Choroid plexus epithelial cell (primary cell): Measurements from ENCODE around the gene OR1D2.
A peak's percentile ranks its signal among the peaks of the same experiment; 100 is the strongest.
"Not testable (repeated sequence)": the region's sequence is repeated elsewhere in the genome, so short reads cannot be mapped to it uniquely, and the experiment has no call there.

Experiments
- DNase-seq: peaks from one replicate; pipeline ENCODE4 v3.0.0-alpha.2; 2010; ENCODE audit warnings: low read depth
- H3K4me3 ChIP-seq: 2 replicates; pipeline ENCODE4 v1.5.1; 2011; ENCODE audit warnings: low read depth, mild to moderate bottlenecking, control low read depth, low read length, moderate library complexity
- CTCF ChIP-seq: conservative IDR thresholded peaks from 2 replicates; pipeline ENCODE4 v1.5.1; 2011; ENCODE audit warnings: low read depth, mild to moderate bottlenecking, control low read depth, inconsistent platforms, low read length, moderate library complexity

The OR1D2 gene, protein sequence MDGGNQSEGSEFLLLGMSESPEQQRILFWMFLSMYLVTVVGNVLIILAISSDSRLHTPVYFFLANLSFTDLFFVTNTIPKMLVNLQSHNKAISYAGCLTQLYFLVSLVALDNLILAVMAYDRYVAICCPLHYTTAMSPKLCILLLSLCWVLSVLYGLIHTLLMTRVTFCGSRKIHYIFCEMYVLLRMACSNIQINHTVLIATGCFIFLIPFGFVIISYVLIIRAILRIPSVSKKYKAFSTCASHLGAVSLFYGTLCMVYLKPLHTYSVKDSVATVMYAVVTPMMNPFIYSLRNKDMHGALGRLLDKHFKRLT

DNA sequence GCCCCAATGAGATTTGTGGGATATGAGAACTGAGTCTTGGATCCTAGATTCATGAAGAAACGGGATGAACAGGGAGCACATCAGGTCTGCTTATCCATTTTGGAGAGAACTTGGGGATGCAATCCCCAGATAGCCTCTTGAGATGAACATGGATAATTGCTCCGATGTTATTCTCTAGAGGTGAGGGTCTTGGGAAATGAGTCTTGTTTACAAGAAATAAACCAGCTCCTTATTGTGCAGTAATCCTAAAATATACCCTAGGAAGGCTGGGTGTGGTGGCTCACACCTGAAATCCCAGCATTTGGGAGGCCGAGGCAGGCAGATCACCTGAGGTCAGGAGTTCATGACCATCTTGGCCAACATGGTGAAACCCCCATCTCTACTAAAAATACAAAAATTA, at the start of gene OR1D2:
OR1D2 (minus strand) TSS at position 101 of the 400 bp plus-strand sequence. CDS start 11,426 bp downstream, outside the sequence.
- TF ChIP-seq CTCF = no peak
- DNase-seq = no peak
- no peak within 1 kb of the TSS for H3K4me3 ChIP-seq

GRCh38 chr17:3137494-3137893, 33.3 kb upstream of the OR1D2 start:
- H3K4me3 ChIP-seq = not testable (repeated sequence)

DNA sequence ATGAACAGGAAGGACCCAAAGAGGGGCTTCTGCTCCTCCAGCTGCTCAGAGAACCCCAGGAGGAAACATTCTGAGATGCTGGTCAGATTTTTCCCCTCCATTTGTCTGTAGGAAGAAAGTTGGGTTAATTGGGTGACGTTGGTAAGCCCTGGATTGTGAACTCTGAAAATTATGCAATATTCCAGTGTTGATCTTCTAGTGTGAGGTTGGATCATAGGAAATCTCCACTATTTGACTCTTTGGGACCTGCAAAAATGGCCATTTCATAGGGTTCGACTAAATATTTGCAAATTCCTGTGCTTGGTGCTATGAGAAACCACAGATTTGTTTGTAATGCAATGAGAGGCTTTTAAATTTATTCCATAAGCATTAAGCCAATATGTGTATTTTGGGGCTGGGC, 23.2 kb upstream of the OR1D2 start, which contains the start of gene OR1G1:
OR1G1 (minus strand) TSS at position 101 of the 400 bp plus-strand sequence; CDS start at position 101, 0 bp downstream.
- H3K4me3 ChIP-seq = no peak within 1 kb of the TSS
- TF ChIP-seq CTCF = no peak
- no peak for DNase-seq

More at GRCh38 chr17:3137494-3137893, 33.3 kb upstream of the OR1D2 start:
- not testable (repeated sequence) for DNase-seq

GRCh38 chr17:3073850-3074249, 30.4 kb downstream of the OR1D2 start:
- DNase-seq, H3K4me3 ChIP-seq: not testable (repeated sequence)

DNA sequence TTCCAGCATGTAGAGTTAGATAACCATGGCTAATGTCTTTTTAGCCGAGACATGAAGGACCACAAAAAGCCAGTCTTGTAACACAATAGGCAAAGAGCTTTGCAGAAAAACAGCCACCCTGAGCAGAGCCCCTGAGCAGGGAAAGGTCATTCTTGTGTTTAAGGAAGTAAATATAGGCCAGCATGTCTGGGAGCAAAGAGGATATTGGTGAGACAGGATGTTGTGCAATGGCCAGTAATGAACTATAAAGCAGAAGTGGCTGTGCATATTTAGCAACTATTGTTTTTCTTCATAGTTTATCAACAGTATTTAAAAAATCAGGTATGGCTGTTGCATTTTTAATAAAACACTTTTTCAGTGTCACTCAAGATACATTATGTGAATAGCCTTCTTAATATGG, 39.0 kb downstream of the OR1D2 start:
- DNase-seq = peak; percentile 45
- not testable (repeated sequence) for H3K4me3 ChIP-seq

DNA sequence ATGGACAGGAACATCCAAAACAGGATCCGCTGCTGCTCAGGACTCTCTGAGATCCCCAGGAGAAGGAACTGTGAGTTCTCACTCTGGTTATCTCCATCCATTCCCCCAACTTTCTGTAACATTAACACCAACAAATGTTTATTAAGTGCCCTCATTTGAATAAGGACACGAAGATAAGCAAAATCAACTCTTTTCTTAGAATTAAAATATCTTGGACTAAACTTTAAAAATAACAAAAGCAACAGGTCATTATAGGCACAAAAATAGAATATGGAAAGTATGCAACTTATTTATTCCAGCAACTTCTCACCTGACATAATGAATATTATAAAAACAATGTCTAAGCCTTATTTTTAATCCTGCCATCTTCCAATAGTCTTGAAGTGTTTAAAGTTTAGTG, 40.7 kb downstream of the OR1D2 start, which contains the start of gene OR1D5:
OR1D5 (minus strand) TSS at position 101 of the 400 bp plus-strand sequence; CDS start at position 101, 0 bp downstream.
- not testable (repeated sequence) for H3K4me3 ChIP-seq, DNase-seq

GRCh38 chr17:3062824-3063377, 41.3 kb downstream of the OR1D2 start:
- not testable (repeated sequence) for DNase-seq, H3K4me3 ChIP-seq

GRCh38 chr17:3054868-3055267, 49.4 kb downstream of the OR1D2 start:
- DNase-seq = not testable (repeated sequence)

DNA sequence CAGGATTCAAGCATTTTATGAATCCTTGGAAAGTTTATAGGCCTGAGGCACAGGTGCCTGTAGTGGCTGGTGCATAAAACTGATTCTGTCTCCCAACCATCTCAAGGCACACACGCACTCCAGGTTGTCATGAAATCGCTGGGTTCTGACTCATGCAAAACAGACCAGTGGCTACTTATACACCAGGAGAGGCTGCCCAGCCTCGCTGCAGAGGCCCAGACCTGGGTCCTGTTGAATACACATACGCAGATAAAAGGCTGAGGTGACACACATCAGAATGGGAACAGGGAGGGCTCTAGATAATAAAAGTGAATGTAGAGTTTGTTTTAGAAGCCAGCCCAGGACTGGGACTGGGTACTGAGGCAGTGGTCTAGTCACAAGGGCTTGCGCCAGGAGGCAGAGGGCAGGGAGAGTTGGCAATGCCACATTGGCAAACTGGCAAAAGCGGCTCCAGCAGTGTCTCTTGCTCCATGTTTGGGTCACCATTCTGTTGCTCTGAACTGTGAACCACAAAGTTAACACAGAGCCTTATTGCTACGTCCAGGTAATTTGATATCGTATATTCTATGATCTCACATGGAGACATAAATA, 54.4 kb downstream of the OR1D2 start:
- DNase-seq = peak; percentile 9
- no peak overlapping the region for H3K4me3 ChIP-seq
- no peak for TF ChIP-seq CTCF

More at GRCh38 chr17:3054868-3055267, 49.4 kb downstream of the OR1D2 start:
- not testable (repeated sequence) for H3K4me3 ChIP-seq

DNA sequence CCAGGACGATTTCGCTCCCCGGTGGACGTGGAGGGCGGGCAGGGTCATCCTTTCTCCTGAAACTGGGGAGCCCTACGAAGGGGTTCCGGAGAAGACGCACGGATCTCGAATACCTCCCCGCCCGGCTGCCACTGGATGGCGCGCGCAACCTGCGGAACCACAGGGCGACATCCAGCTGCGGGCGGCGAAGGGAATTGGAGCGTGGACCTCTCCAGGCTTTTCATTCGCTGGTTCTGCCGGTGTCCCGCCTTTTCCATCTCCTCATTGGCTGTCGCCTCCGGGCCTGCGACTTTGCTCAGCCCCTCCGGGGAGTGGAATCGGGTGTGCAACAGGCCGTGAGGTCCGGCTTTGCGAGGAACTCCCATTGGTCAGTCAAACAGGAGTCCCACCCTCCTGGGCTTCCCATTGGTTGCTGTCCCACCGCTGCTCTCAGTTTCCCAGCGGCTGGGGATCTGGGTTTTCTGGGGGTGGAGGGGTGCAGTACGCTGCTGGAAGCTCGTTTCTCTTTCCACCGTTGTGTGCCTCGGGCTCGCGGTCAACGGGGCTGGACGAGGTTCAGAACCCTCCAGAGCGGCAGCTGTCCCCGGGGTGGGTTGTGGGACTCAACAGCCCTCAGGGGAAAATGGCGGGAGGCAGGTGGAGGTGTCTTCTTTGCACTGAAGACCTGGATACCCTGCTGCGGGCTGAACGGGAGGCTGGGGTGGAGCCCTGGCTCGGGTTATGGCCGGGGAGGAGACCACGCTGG, 55.3 kb downstream of the OR1D2 start:
- TF ChIP-seq CTCF = peak; percentile 80
- DNase-seq = peak; percentile 99
- peak overlapping the region; percentile 81 for H3K4me3 ChIP-seq
